Measurements from ENCODE around the gene LTF.
"Not testable (repeated sequence)": the region's sequence is repeated elsewhere in the genome, so short reads cannot be mapped to it uniquely, and the experiment has no call there.

Gene LTF

DNA sequence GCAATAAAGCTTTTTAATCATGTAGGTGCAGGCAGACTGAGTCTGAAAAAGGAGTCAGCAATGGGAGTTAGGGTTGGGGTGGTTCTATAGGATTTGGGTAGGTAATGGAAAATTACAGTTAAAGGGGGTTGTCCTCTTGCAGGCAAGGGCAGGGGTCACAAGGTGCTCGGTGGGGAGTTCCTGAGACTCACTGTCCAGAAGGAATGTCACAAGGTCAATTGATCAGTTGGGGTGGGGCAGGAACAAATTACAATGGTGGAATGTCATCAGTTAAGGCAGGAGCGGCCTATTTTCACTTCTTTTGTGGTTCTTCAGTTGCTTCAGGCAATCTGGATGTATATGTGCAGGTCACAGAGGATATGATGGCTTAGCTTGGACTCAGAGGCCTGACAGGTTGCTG is 71.7 kb downstream of the LTF start:
- no peak for DNase-seq

DNA sequence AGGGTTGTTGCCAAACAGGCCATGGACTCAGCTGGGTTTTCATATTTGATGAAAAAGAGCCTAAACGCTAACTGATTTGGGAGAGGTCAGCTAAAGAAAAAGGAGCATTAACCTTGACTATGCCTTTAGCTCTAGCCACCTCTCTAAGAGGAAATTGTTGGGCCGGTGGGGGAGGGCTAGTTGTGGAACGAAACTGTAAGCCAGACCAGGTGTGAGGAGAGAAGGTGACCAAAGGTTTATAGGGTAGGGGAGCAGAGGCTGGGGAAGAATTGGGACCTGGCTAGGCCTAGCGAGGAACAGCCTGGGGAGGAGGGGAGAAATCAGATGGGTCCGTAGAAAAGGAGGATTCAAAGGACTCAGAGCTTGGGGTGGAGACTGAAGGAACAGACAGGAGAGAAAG is 73.2 kb downstream of the LTF start:
- DNase-seq: not testable (repeated sequence)

GRCh38 chr3:46389306-46389705 is 75.4 kb downstream of the LTF start:
- DNase-seq: no peak

GRCh38 chr3:46388847-46389246 is 75.9 kb downstream of the LTF start:
- not testable (repeated sequence) for DNase-seq

- DNase-seq: no peak
Observed at GRCh38 chr3:46386205-46386604, 78.5 kb downstream of the LTF start.

Measured in effector CD4-positive, alpha-beta T cell (primary cell).